Left ventricle myocardium inferior (tissue), 1 donor: Measurements from ENCODE around the gene ST6GALNAC5. TPM values are rescaled to one million over a fixed set of nuclear protein-coding genes. Genes with fewer than 3 reads are reported as not detected.

ENCODE experiments used
- DNase-seq: peaks from one replicate; pipeline ENCODE4 v3.0.0-alpha.2; 2020
- H3K27ac ChIP-seq: fragments of 200-600 bp; replicated peaks from 2 replicates; pipeline ENCODE4 v1.8.0; 2021
- H3K27me3 ChIP-seq: fragments of 200-600 bp; 2 replicates; pipeline ENCODE4 v1.8.0; 2021; ENCODE audit warnings: low read depth
- H3K36me3 ChIP-seq: fragments of 200-600 bp; 2 replicates; pipeline ENCODE4 v1.8.0; 2021
- H3K4me1 ChIP-seq: fragments of 200-600 bp; 2 replicates; pipeline ENCODE4 v1.8.0; 2021
- H3K4me3 ChIP-seq: fragments of 200-600 bp; 2 replicates; pipeline ENCODE4 v1.8.0; 2021; ENCODE audit warnings: mild to moderate bottlenecking, moderate library complexity
- H3K9me3 ChIP-seq: fragments of 200-600 bp; replicated peaks from 2 replicates; pipeline ENCODE4 v1.8.0; 2021
- CTCF ChIP-seq: fragments of 200-600 bp; IDR thresholded peaks from 2 replicates; pipeline ENCODE4 v1.8.0; 2021; ENCODE audit warnings: antibody characterized with exemption, mild to moderate bottlenecking, borderline replicate concordance
- intact Hi-C: fragments of 100-400 bp; cut with micrococcal nuclease; formaldehyde crosslinking; loops from one replicate; pipeline ENCODE4 v1.11.0; 2022
- total RNA-seq: library from RNA; stranded (reverse); fragmentation: NEBNext Ultra II Directional; extraction: Animal tissue kit (Norgen Biotek cat#: 25700); gene quantifications from one replicate; pipeline ENCODE4 v1.2.1, GENCODE V29; 2021
- donor health status: DM: no; HTN: yes; CAD: no; lungs with severe emphysema.

ST6GALNAC5 gene
- total RNA-seq, 1 donor from 2014 or later = 0.41 TPM

- Histone ChIP-seq H3K36me3 (no peaks in the 10 kb centered on the region), H3K4me3 (no peak overlapping the region)
- intact Hi-C loops = no loop called here
Measured at GRCh38 chr1:76841460-76841859, 25.8 kb upstream of the ST6GALNAC5 start.

GRCh38 chr1:76843821-76844464 lies 23.3 kb upstream of the ST6GALNAC5 start:
- Histone ChIP-seq H3K27ac (no peak overlapping the region), H3K27me3 (no peaks in the 10 kb centered on the region), H3K4me1 (no peaks in the 10 kb centered on the region), H3K4me3 (no peak overlapping the region), H3K36me3 (no peaks in the 10 kb centered on the region), H3K9me3 (peaks cover 19% of the 10 kb centered on the region)
- DNase-seq = no peak
- intact Hi-C loops = no loop called here
- TF ChIP-seq CTCF = no peak

More at GRCh38 chr1:76841460-76841859, 25.8 kb upstream of the ST6GALNAC5 start:
- no peak overlapping the region for H3K27ac ChIP-seq
- H3K9me3 ChIP-seq = peaks cover 8% of the 10 kb centered on the region
- H3K27me3 ChIP-seq = no peaks in the 10 kb centered on the region
- H3K4me1 ChIP-seq = no peaks in the 10 kb centered on the region
- TF ChIP-seq CTCF = no peak
- no peak for DNase-seq

- Histone ChIP-seq H3K27ac (no peak overlapping the region), H3K4me1 (no peaks in the 10 kb centered on the region), H3K27me3 (peaks cover 13% of the 10 kb centered on the region), H3K36me3 (no peaks in the 10 kb centered on the region), H3K4me3 (no peak overlapping the region), H3K9me3 (no peaks in the 10 kb centered on the region)
- intact Hi-C loops = no loop called here
- no peak for TF ChIP-seq CTCF
- no peak for DNase-seq
Measured at GRCh38 chr1:76854255-76854654, 13.0 kb upstream of the ST6GALNAC5 start.

DNA sequence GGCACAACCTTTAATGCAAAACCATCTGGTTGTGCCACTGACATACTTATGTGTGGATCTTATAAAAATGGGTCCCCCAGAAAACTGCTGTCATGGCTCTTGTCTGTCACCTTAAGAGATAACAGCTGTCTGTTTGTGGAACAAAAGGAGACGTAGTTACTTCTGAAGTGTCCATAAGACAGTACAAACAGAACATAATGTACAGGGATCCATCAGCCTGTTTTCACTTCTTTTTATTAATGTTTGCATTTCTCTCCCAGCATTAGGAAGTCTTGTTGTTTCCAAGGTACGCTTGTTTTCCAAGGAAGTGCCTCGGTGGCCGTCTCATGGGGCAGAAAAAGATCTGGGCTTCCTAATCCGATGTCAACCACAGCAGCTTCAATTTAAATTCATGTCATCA lies 11.2 kb upstream of the ST6GALNAC5 start:
- intact Hi-C loops = no loop called here

DNA sequence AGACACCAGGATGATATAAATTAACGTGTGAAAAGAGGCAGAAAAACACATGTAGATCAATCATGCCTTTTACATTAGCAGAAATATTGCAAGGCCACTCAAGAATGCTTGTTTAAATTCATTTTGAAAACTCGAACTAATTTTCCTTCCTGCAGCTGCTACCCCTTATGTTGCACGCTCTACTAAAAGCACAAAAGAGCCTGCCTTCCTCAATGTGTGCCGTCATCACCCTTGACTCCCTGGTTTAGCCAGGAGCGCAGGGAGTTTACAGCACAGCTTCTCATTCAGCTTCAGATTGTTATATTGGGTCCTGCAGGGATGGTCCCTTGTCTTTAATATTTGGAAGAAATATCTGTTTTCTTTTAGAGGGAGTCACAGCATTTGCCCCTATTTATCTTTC lies 10.1 kb upstream of the ST6GALNAC5 start:
- intact Hi-C loops = no loop called here
- TF ChIP-seq CTCF = no peak
- peaks cover 23% of the 10 kb centered on the region for H3K27me3 ChIP-seq

More for the DNA sequence above, 11.2 kb upstream of the ST6GALNAC5 start:
- peaks cover 16% of the 10 kb centered on the region for H3K27me3 ChIP-seq
- H3K4me3 ChIP-seq = no peak overlapping the region
- H3K9me3 ChIP-seq = no peaks in the 10 kb centered on the region
- H3K36me3 ChIP-seq = no peaks in the 10 kb centered on the region
- no peak overlapping the region for H3K27ac ChIP-seq
- TF ChIP-seq CTCF = no peak
- H3K4me1 ChIP-seq = no peaks in the 10 kb centered on the region
- DNase-seq = no peak

More for the DNA sequence above, 10.1 kb upstream of the ST6GALNAC5 start:
- Histone ChIP-seq H3K4me3 (no peak overlapping the region), H3K4me1 (no peaks in the 10 kb centered on the region), H3K27ac (no peak overlapping the region), H3K9me3 (no peaks in the 10 kb centered on the region), H3K36me3 (no peaks in the 10 kb centered on the region)
- DNase-seq = no peak
